Measurements from ENCODE around the gene GNAI3. TPM values are rescaled to one million over a fixed set of nuclear protein-coding genes. Genes with fewer than 3 reads are reported as not detected.

GNAI3 gene
- total and polyA plus RNA-seq, 10 of the 15 experiments (the other 5 are each of a cell fraction or from before 2014, with no cell fraction given), result 5.9 to 13.8 (median 8.0) TPM

- in situ Hi-C loops (cut with MboI) (no loop called here), intact Hi-C loops (cut with micrococcal nuclease; ENCODE audit: unreplicated experiment) (no loop called here)
- no peaks in the 10 kb centered on the region for H4K20me1 ChIP-seq (ENCODE audit: control insufficient read depth, insufficient read depth)
- FAIRE-seq (no peak), ATAC-seq (no peak), DNase-seq (ENCODE audit: low read depth, low spot score) (no peak)
- CTCF ChIA-PET, result interaction anchor here (1.0 to 19.4 kb wide), 6 partner anchors 12 to 31 kb away, joined by 4 to 240 read pairs (median 8); partner anchors contain the start of gene CYB561D1
- H2AFZ ChIP-seq (ENCODE audit: control insufficient read depth, low read depth, low read length), result no peak overlapping the region
- 65% methylated on average over 3 of the region's 3 CpGs for WGBS (ENCODE audit: insufficient coverage, insufficient replicate concordance, low lambda C conversion rate, missing lambda C conversion rate)
- no peak overlapping the region for H3K9ac ChIP-seq (ENCODE audit: control insufficient read depth, insufficient read depth, low read length)
- no peaks in the 10 kb centered on the region for H3K9me3 ChIP-seq (replicated peaks; ENCODE audit: control insufficient read depth, insufficient read depth, low read length)
- POLR2A ChIA-PET, result interaction anchor here (0.6 to 2.4 kb wide), 4 partner anchors 12 to 1922 kb away, joined by 3 to 10 read pairs (median 4); partner anchors contain the start of gene GNAI3
- RAD21 ChIA-PET (ENCODE audit: unreplicated experiment), result interaction anchor here (1.3 to 2.4 kb wide), 2 partner anchors 15 to 17 kb away, joined by 3 to 21 read pairs; no protein-coding TSS in a partner anchor
- H3K27me3 ChIP-seq (replicated peaks in 1 of 2; ENCODE audit: control insufficient read depth in 2 of 2, insufficient read depth in 2 of 2, low read length in 1 of 2), result no peaks in the 10 kb centered on the region
- no peaks in the 10 kb centered on the region for H3K79me2 ChIP-seq (ENCODE audit: control insufficient read depth, insufficient read depth, low read length)
- BruUV-seq (replicated peaks), result no TSS peak
- H3K4me3 ChIP-seq, result no peak overlapping the region
- SMC1A ChIA-PET (ENCODE audit: uncharacterized antibody, unreplicated experiment), result interaction anchor here (1.6 to 15.8 kb wide), 3 partner anchors 12 to 17 kb away, joined by 5 to 205 read pairs (median 9); no protein-coding TSS in a partner anchor
- no peak for TF ChIP-seq RCOR1 (conservative IDR thresholded peaks at IDR 0.05; ENCODE audit: low read depth, low read length)
- TF ChIP-seq ZNF622 (IDR thresholded peaks at IDR 0.05), result no peak
- no peak for TF ChIP-seq HDAC6 (IDR thresholded peaks at IDR 0.05; ENCODE audit: unreplicated experiment)
- no peak for TF ChIP-seq CHD1 (IDR thresholded peaks at IDR 0.05; ENCODE audit: low read depth, low read length)
- no peak for TF ChIP-seq ATF7 (IDR thresholded peaks at IDR 0.05; ENCODE audit: low read depth)
- no peak for TF ChIP-seq ATF3 (IDR thresholded peaks at IDR 0.05; ENCODE audit: borderline replicate concordance, extremely low read depth, low read depth, low read length)
- no peak for TF ChIP-seq FOXK2 (IDR thresholded peaks at IDR 0.05)
- no peak for TF ChIP-seq BRCA1 (IDR thresholded peaks at IDR 0.05; ENCODE audit: low read depth, low read length)
- TF ChIP-seq, protein P1, sequence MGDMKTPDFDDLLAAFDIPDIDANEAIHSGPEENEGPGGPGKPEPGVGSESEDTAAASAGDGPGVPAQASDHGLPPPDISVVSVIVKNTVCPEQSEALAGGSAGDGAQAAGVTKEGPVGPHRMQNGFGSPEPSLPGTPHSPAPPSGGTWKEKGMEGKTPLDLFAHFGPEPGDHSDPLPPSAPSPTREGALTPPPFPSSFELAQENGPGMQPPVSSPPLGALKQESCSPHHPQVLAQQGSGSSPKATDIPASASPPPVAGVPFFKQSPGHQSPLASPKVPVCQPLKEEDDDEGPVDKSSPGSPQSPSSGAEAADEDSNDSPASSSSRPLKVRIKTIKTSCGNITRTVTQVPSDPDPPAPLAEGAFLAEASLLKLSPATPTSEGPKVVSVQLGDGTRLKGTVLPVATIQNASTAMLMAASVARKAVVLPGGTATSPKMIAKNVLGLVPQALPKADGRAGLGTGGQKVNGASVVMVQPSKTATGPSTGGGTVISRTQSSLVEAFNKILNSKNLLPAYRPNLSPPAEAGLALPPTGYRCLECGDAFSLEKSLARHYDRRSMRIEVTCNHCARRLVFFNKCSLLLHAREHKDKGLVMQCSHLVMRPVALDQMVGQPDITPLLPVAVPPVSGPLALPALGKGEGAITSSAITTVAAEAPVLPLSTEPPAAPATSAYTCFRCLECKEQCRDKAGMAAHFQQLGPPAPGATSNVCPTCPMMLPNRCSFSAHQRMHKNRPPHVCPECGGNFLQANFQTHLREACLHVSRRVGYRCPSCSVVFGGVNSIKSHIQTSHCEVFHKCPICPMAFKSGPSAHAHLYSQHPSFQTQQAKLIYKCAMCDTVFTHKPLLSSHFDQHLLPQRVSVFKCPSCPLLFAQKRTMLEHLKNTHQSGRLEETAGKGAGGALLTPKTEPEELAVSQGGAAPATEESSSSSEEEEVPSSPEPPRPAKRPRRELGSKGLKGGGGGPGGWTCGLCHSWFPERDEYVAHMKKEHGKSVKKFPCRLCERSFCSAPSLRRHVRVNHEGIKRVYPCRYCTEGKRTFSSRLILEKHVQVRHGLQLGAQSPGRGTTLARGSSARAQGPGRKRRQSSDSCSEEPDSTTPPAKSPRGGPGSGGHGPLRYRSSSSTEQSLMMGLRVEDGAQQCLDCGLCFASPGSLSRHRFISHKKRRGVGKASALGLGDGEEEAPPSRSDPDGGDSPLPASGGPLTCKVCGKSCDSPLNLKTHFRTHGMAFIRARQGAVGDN (IDR thresholded peaks at IDR 0.05), result no peak
- no peak for TF ChIP-seq ZBTB40 (IDR thresholded peaks at IDR 0.05; ENCODE audit: borderline replicate concordance)
- no peak for TF ChIP-seq POLR2AphosphoS5 (IDR thresholded peaks at IDR 0.05; ENCODE audit: low read length)
- TF ChIP-seq SREBF2 (IDR thresholded peaks at IDR 0.05; ENCODE audit: low read length), result no peak
- TF ChIP-seq RAD51 (IDR thresholded peaks at IDR 0.05), result no peak
- 0 out of 2 replicates have a peak, but pooled peaks cover 2% of the 10 kb centered on the region for H3K4me1 ChIP-seq (ENCODE audit: control insufficient read depth, insufficient read depth, low read length)
- H3K4me2 ChIP-seq (ENCODE audit: control insufficient read depth, insufficient read depth), result no peak overlapping the region
- H3K36me3 ChIP-seq (ENCODE audit: control insufficient read depth in 2 of 2, insufficient read depth in 2 of 2, low read length in 1 of 2), result no peaks in the 10 kb centered on the region
- H3K27ac ChIP-seq (ENCODE audit: control insufficient read depth, insufficient read depth), result no peak overlapping the region
Measured at GRCh38 chr1:109514846-109515245, 33.6 kb upstream of the GNAI3 start.
